Measurements from ENCODE around the gene ENAM. TPM values are rescaled to one million over a fixed set of nuclear protein-coding genes. Genes with fewer than 3 reads are reported as not detected.

The ENAM gene
- total and polyA plus RNA-seq, 2 of the 13 experiments (the other 11 are each of a cell fraction or from before 2014, with no cell fraction given) = not detected

- 7% methylated on average over 5 of the region's 5 CpGs for WGBS (ENCODE audit: low lambda C conversion rate)
- CTCF ChIA-PET (ENCODE audit: low intra/inter-chr PET ratio, low total read pairs) = no interaction called here
- no peak within 1 kb of the TSS for H3K9ac ChIP-seq (ENCODE audit: insufficient read depth, low read depth, low read length)
Observed at GRCh38 chr4:70591955-70592582, 36.5 kb upstream of the ENAM start, which contains the start of gene AMBN. Gene AMBN, plus strand, starts transcription at chr4:70592256. Its CDS starts 103 bp downstream, at chr4:70592359.

More at GRCh38 chr4:70591955-70592582, 36.5 kb upstream of the ENAM start, which contains the start of gene AMBN:
- H3K4me3 ChIP-seq (replicated peaks in 1 of 3; ENCODE audit: insufficient read depth in 1 of 3, low read depth in 2 of 3, low read length in 3 of 3) = no peak within 1 kb of the TSS
- H4K20me1 ChIP-seq (ENCODE audit: insufficient read depth, low read length) = no peaks in the 10 kb centered on the region
- TF ChIP-seq DZIP1 (CRISPR knock-in tag; IDR thresholded peaks at IDR 0.05) = no peak
- no peak for TF ChIP-seq NONO (IDR thresholded peaks at IDR 0.05)
- no peak for TF ChIP-seq NONO (CRISPR knock-in tag; conservative IDR thresholded peaks at IDR 0.05)
- TF ChIP-seq MYNN (CRISPR knock-in tag; IDR thresholded peaks at IDR 0.05; ENCODE audit: low read depth) = no peak
- no peak for TF ChIP-seq PCBP1 (IDR thresholded peaks at IDR 0.05; ENCODE audit: borderline replicate concordance, low read depth, low read length)
- TF ChIP-seq THAP11 (CRISPR knock-in tag; IDR thresholded peaks at IDR 0.05) = no peak
- no peak for TF ChIP-seq MEIS1 (CRISPR knock-in tag; IDR thresholded peaks at IDR 0.05; ENCODE audit: borderline replicate concordance)
- TF ChIP-seq MNT (IDR thresholded peaks at IDR 0.05) = no peak
- no peak for DNase-seq (ENCODE audit: low spot score)
- no peak within 1 kb of the TSS for H3K27ac ChIP-seq (ENCODE audit: extremely low read length, insufficient read depth, low read length)
- no peak for ATAC-seq
- no TSS peak for BruUV-seq (replicated peaks)
- no peaks in the 10 kb centered on the region for H3K4me1 ChIP-seq (ENCODE audit: insufficient read depth, low read length)
- no peaks in the 10 kb centered on the region for H3K9me3 ChIP-seq (ENCODE audit: low read length)
- POLR2A ChIA-PET = no interaction called here
- no peak within 1 kb of the TSS for H3K4me2 ChIP-seq (ENCODE audit: low read depth, low read length)
- FAIRE-seq = no peak
- no peak within 1 kb of the TSS for H2AFZ ChIP-seq (ENCODE audit: low read length)
- H3K36me3 ChIP-seq (replicated peaks in 1 of 2; ENCODE audit: control insufficient read depth in 1 of 2, insufficient read depth in 2 of 2, low read length in 2 of 2) = no peaks in the 10 kb centered on the region
- intact Hi-C loops (cut with micrococcal nuclease; ENCODE audit: unreplicated experiment) = no loop called here
- no peaks in the 10 kb centered on the region for H3K79me2 ChIP-seq (ENCODE audit: insufficient read depth, low read length)
- H3K27me3 ChIP-seq (ENCODE audit: control insufficient read depth in 1 of 2, insufficient read depth in 2 of 2, low read length in 2 of 2) = no peaks in the 10 kb centered on the region; a peak in 1 of 5 replicates
- in situ Hi-C loops (cut with HindIII; ENCODE audit: extremely low pct_ligation_motif_present, low pct_unique_long_range_greater_than_20kb) = no loop called here
